Stimulated activated naive CD8-positive, alpha-beta T cell treated with anti-CD3 and anti-CD28 coated beads, Interleukin-15, Interleukin-2, amounts not matched to agents 100 U/mL and 50 U/mL, for 24 hours (primary cell): ENCODE measurements around the gene SYPL1.

ENCODE experiments used
- ATAC-seq: fragments of 150-1000 bp; cut with Tn5 transposase; one replicate; pipeline ENCODE4 v1.10.0; 2021
- DNase-seq: peaks from one replicate; pipeline ENCODE4 v3.0.0; 2021

SYPL1 gene

GRCh38 chr7:106065575-106066500 lies 46.3 kb downstream of the SYPL1 start:
- ATAC-seq, result no peak
- DNase-seq, result no peak

- DNase-seq (no peak), ATAC-seq (no peak)
Measured at GRCh38 chr7:106064771-106065574, 47.1 kb downstream of the SYPL1 start.

DNA sequence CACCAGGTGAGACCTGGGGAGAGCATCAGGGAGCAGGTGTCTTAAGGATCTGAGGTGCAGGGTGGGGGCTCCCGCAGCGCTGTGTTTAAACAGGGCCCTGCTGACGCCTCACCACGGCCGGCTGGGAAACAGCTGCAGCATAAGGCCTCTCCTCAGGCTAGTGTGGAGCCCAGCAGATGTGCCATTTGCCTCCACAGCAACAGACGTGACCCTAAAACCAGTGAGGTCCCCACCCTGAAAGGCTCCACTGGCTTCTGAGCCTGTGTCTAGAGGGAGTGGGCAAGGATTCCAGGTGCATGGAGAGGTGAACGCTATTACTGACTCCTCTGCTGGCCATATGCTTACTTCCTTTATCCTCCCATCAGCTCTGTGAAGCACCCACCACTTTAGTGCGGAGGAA lies 47.8 kb downstream of the SYPL1 start:
- no peak for DNase-seq
- no peak for ATAC-seq

DNA sequence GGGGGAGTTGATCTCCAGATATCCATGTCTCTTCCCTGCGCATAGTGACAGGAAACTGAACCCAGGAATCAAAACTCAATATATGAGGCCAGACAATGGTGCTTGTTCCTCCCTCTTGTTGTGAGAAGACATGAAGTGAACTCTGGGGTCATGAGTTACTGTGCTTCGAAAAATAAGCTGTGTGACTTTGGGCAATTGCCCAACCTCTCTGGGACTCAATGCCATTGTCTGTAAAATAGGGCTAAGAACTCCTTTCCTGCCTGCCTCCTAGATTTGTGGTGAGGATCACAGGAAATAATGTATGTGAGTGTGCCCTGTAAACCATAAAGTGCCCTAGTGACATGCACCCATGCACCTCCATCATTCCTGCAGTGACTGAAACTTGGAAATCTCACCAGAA lies 48.4 kb downstream of the SYPL1 start:
- DNase-seq (no peak), ATAC-seq (no peak)

DNA sequence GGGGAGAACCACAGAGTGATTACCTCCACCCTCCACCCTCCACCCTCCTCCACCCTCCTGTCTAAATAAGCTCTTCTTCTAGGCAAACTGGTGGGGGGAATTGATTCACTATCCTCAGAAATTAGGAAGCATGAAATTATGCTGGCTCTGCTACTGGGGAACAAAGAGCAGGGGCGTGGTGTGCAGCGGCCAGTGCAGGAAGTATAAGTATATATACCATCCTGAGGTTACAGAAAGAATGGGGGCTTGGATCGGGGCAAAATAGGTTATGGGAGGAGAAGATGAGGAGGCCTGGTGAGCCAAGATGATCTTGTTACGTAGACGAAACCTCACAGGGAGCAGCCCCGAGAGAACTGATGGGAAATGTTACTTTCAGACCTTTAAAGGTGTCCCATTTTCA lies 49.1 kb downstream of the SYPL1 start:
- ATAC-seq, result no peak
- no peak for DNase-seq

DNA sequence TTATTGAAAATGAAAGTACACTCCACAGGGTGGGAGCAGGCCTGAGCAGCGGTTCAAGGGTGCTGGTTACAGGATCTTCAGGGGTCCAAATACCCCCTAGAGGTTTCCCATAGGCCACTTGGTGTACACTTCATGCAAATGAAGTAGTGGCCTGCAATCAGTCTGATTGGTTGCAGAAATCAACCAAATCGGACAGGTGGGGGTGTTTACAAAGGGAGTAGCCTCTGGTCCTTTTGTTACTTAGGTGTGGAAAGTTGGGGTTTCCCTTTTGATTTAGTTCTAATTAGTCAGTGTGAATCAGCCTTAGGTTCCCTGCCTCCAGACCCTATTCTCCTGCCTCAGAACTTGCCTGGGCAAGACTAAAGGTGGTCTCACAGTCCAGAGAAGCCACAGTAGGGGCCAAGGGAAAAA lies 49.6 kb downstream of the SYPL1 start:
- ATAC-seq (peak; percentile 50), DNase-seq (no peak)

GRCh38 chr7:106062006-106062405 lies 50.1 kb downstream of the SYPL1 start:
- peak; percentile 38 for ATAC-seq
- DNase-seq, result no peak

DNA sequence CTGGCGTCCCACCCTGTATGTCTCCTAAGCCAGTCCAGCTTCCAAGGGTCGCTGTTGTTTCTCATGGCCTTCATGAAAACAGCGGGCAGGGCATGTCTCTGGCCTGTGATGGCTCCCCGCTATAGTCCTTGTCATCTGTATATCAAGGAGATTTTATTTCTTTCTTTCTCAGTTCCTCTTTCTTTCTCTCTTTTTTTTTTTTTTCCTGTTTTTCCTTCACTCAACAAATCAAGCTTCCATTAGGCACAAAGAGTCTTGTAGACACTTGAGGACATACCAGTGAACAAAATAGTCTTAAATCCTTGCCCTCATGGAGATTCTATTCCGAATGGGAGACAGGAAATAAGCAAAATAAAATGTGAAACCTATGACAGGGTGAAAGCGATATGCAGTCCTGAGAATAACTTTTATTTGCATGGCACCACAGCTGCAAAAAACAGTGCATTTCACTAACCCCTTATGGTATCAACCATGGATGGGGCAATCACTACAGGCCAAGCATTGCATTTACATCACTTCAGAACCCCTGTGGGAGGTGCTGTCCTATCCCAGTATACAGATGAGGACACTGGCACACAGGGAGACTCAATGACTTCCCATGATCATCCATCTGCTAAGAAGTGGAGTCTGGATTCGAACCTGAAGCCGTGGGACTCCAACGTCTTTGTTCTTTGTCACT lies 50.7 kb downstream of the SYPL1 start:
- ATAC-seq, result no peak
- no peak for DNase-seq

- no peak for DNase-seq
Measured at GRCh38 chr7:106060394-106060920, 51.7 kb downstream of the SYPL1 start.

GRCh38 chr7:106059556-106059955 lies 52.6 kb downstream of the SYPL1 start:
- ATAC-seq (no peak), DNase-seq (no peak)

More at GRCh38 chr7:106060394-106060920, 51.7 kb downstream of the SYPL1 start:
- ATAC-seq, result no peak

- ATAC-seq (no peak), DNase-seq (no peak)
Measured at GRCh38 chr7:106058928-106059324, 53.2 kb downstream of the SYPL1 start.

- DNase-seq, result peak; percentile 46
- no peak for ATAC-seq
Measured at GRCh38 chr7:106057962-106058927, 53.9 kb downstream of the SYPL1 start.

DNA sequence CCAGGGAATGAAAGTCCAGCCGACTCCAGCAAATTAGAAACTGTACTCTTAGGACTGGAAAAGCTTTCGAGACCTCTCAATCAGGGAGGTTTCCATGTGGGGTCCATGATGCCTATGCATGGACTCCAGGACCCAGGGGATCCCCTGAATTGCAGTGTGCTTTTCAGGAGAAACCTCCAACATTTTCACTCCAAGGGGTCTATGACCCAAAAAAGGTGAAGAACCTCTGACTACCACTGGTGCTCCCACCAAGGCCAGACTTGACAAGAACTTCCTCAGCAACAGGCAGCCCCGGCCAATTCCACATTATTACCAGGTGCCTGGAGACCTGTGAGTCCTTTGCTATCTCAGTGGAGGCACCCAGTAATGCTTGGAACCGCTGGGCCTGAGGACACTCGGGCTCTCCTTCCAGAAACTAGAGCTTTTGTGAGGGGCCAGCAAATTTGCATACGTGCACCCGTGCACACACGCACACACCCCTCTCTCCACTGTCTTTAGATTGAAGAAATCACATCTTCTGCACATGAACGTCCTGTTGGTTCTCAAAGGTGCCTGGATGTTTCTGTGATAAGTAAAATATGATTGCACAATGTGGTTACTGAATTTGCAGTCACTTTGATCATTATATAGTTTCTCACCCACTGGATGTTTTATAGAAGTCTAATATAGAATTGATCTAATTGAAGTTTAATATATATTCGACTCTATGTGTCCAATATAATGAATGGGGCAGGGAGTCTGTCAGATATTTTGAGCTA lies 54.7 kb downstream of the SYPL1 start:
- ATAC-seq (no peak), DNase-seq (no peak)

DNA sequence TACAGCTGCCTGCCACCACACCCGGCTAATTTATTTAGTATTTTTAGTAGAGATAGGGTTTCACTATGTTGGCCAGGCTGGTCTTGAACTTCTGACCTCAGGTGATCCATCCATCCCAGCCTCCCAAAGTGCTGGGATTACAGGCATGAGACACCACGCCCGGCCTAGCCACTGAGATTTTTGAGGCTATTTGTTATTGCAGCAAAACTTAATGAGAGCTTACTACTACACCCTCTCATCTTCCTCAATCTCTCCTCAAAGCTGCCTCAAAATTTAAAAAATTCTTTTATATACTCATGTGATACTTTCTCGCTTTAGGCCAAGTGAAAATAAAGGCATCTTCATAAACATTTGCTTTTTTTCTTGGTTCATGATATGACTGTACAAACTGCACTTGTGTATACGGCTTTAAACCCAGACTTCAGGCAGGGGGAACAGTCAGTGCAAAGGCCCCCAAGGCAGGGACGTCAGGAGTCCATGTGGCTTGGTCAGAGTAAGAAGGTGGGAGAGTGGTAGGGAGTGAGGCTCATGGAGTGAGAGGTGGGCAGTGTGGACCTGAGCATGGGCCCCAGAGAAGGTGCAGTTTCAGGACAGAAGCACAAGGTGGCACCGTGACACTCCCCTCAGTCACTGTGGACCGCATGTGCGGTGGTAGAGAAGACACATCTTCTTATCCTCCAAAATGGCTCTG lies 55.5 kb downstream of the SYPL1 start:
- ATAC-seq (peak; percentile 94), DNase-seq (peak; percentile 71)

GRCh38 chr7:106054971-106055532 lies 57.1 kb downstream of the SYPL1 start:
- DNase-seq (no peak), ATAC-seq (no peak)

DNA sequence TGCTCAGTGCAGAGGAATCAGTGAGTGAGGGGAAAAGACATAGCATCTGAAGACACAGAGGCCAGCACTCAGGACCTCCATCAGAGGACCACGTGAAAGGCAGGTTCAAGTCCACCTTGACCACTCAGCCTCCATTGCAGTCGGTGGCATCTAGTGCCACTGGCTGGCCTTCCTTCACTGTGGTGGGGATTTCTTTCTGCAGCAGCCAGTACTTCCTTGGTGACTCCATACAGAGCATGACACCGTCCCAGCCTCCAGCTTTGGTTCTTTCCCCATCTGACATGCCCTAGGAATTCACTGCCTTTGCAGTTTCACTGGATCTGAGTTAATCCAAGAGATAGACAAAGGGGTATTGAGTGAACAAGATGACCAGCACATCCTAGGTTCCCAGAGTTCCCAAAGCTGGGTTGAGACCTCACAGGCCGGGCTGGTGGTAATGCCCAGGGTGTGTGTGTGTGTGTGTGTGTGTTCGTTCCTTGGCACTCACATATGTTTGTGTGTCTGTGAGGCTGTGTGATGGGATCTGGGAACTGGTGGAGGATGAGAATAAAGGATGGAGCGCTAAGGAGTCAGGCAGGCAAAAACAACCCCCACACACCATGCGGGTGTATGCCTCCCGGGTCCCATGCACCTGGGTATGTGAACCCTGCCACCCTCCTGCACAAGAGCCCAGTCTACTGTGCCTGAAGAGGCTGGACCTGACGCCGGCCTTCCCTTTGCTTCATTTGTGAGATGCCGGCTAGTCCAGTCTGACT lies 57.8 kb downstream of the SYPL1 start:
- ATAC-seq (no peak), DNase-seq (no peak)

DNA sequence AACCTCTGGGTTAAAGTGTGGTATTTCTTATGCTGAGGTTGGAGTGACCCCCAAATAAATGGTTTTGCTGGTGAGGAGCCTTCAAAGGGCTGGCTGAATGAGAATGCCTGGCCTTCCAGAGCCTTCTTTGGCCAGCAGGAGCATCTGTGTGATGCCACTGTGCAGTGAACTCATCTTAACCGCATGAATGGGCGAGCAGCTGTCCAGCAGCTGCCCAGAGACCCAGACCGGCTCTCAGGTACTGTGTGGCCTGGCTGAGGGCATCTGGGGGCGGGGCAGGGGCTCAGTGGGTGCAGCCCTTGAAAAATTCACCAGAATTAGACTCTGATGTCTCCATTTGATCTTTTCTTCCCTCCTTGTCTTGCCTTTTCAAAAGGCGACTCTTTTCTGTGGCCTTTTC lies 59.0 kb downstream of the SYPL1 start:
- no peak for DNase-seq
- no peak for ATAC-seq

DNA sequence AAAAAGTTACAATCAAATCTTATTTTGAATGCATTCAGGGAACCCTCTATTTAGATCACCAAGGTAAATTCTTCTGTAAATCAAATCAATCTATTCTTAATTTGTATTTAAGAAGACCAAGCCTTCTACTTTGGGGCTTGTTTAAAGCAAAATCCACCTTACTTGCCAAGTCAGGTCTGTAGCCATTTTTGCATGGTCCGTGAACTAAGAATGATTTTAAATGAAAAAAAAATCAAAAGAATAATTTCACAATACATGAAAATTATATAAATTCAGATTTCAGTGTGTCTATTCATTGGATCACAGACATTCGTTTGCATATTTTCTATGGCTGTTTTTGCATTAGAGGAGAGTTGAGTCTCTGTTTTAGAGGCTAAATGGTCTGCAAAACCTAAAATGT lies 59.4 kb downstream of the SYPL1 start:
- no peak for ATAC-seq
- DNase-seq, result no peak

DNA sequence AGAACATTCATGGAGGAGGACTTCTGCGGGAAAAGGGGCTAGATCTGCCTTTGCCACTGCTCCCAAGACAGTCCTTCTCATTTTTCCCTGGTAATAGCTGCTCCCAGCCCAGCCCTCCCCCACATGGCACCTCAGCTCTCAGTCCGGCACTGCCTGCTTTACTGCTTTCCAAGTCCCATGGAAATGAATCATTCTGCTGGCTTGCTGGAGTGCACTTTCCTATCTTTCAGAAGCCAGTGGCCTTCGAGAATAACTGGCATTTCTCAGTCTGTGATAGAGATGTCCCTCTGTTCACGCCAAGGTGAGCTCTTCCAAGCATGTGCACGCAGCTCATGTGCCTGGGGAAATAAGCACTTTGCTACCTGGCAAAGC lies 61.4 kb downstream of the SYPL1 start:
- ATAC-seq (no peak), DNase-seq (no peak)
